GM23338 (cell line): Measurements from ENCODE around the gene PKP3. TPM values are rescaled to one million over a fixed set of nuclear protein-coding genes. Genes with fewer than 3 reads are reported as not detected.

ENCODE experiments used
- CREB1 ChIP-seq: fragments of 250-450 bp; sonication (Bioruptor Pico); IDR thresholded peaks from 2 replicates; pipeline ENCODE4 v1.5.0; 2020; ENCODE audit warnings: low read depth, mild to moderate bottlenecking, moderate library complexity
- ETS1 ChIP-seq: IDR thresholded peaks from 2 replicates; pipeline ENCODE4 v1.6.1; 2016; ENCODE audit warnings: antibody characterized with exemption
- JUNB ChIP-seq: IDR thresholded peaks from one replicate; pipeline ENCODE4 v1.6.1; 2016; ENCODE audit warnings: antibody characterized with exemption; ENCODE audit not compliant: unreplicated experiment
- NANOG ChIP-seq: IDR thresholded peaks from 2 replicates; pipeline ENCODE4 v1.6.1; 2016; ENCODE audit warnings: antibody characterized with exemption, borderline replicate concordance
- POLR2AphosphoS5 ChIP-seq: IDR thresholded peaks from 2 replicates; pipeline ENCODE4 v1.6.1; 2016; ENCODE audit warnings: antibody characterized with exemption, low read depth
- STAT1 ChIP-seq: IDR thresholded peaks from one replicate; pipeline ENCODE4 v1.6.1; 2016; ENCODE audit warnings: antibody characterized with exemption; ENCODE audit not compliant: unreplicated experiment
- ZNF114 ChIP-seq: fragments of 250-450 bp; sonication (Bioruptor Pico); IDR thresholded peaks from 2 replicates; pipeline ENCODE4 v1.5.0; 2020; ENCODE audit warnings: mild to moderate bottlenecking, moderate library complexity
- ZNF331 ChIP-seq: fragments of 250-450 bp; sonication (Bioruptor Pico); IDR thresholded peaks from 2 replicates; pipeline ENCODE4 v1.5.0; 2020; ENCODE audit warnings: low read depth, mild to moderate bottlenecking, moderate library complexity
- polyA plus RNA-seq: library from polyadenylated mRNA; unstranded; fragments of >200 nt; fragmentation: Nextera tagmentation; extraction: Ambion mirVana; gene quantifications from 2 replicates; pipeline ENCODE4 v1.2.1, GENCODE V29; 2016
- total RNA-seq: library from RNA; depleted of rRNA; stranded (reverse); fragments of >200 nt; shearing (Covaris generic); gene quantifications from 2 replicates; pipeline ENCODE4 v1.2.3, GENCODE V29; 2014
- TF ChIP-seq, protein P1 (sequence below): fragments of 250-450 bp; sonication (Bioruptor Pico); IDR thresholded peaks from 2 replicates; pipeline ENCODE4 v1.5.0; 2020; ENCODE audit warnings: mild to moderate bottlenecking, moderate library complexity

PKP3 gene
- total and polyA plus RNA-seq, 2 experiments from 2014 or later = 7.2 to 23.0 TPM

DNA sequence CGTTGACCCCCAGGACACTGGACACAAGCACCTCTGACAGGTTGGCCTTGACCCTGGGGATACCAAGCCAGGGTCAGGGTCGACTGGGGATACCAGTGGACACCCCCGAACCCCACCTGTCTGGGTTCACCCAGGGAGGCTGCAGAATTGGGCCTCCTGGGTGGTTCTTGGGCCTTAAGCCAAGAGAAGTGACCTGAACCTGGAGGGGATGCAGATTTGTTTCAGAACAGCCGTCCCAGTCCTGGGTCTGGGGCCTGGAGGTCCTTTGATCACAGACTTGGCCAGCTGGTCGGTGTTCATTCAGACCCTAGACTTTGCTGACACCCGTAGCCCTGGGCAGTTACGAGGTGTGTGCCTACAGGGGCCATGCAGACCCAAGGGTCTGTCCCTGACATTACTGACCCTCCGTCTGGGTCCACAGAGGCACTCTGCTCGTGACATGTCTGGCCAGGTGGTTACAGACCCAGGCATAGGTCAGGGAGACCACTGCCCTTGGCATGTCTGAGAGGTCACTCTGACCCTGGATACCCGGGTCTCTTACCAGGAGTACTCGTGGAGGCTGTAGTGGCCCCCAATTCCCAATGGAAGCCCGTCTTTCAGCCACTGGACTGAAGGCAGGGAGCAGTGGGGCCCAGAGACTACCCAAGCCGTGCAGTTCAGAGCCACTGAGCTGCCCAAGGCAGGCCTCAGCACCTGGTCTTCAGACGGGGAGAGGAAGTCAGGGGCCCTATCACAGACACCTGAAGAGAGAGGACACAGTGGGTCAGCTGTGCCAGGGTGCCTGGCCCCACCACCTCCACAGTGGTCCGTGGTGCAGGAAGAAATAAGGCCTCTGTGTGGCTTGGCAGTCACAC lies 14.4 kb downstream of the PKP3 start (continued):
- TF ChIP-seq, protein P1, sequence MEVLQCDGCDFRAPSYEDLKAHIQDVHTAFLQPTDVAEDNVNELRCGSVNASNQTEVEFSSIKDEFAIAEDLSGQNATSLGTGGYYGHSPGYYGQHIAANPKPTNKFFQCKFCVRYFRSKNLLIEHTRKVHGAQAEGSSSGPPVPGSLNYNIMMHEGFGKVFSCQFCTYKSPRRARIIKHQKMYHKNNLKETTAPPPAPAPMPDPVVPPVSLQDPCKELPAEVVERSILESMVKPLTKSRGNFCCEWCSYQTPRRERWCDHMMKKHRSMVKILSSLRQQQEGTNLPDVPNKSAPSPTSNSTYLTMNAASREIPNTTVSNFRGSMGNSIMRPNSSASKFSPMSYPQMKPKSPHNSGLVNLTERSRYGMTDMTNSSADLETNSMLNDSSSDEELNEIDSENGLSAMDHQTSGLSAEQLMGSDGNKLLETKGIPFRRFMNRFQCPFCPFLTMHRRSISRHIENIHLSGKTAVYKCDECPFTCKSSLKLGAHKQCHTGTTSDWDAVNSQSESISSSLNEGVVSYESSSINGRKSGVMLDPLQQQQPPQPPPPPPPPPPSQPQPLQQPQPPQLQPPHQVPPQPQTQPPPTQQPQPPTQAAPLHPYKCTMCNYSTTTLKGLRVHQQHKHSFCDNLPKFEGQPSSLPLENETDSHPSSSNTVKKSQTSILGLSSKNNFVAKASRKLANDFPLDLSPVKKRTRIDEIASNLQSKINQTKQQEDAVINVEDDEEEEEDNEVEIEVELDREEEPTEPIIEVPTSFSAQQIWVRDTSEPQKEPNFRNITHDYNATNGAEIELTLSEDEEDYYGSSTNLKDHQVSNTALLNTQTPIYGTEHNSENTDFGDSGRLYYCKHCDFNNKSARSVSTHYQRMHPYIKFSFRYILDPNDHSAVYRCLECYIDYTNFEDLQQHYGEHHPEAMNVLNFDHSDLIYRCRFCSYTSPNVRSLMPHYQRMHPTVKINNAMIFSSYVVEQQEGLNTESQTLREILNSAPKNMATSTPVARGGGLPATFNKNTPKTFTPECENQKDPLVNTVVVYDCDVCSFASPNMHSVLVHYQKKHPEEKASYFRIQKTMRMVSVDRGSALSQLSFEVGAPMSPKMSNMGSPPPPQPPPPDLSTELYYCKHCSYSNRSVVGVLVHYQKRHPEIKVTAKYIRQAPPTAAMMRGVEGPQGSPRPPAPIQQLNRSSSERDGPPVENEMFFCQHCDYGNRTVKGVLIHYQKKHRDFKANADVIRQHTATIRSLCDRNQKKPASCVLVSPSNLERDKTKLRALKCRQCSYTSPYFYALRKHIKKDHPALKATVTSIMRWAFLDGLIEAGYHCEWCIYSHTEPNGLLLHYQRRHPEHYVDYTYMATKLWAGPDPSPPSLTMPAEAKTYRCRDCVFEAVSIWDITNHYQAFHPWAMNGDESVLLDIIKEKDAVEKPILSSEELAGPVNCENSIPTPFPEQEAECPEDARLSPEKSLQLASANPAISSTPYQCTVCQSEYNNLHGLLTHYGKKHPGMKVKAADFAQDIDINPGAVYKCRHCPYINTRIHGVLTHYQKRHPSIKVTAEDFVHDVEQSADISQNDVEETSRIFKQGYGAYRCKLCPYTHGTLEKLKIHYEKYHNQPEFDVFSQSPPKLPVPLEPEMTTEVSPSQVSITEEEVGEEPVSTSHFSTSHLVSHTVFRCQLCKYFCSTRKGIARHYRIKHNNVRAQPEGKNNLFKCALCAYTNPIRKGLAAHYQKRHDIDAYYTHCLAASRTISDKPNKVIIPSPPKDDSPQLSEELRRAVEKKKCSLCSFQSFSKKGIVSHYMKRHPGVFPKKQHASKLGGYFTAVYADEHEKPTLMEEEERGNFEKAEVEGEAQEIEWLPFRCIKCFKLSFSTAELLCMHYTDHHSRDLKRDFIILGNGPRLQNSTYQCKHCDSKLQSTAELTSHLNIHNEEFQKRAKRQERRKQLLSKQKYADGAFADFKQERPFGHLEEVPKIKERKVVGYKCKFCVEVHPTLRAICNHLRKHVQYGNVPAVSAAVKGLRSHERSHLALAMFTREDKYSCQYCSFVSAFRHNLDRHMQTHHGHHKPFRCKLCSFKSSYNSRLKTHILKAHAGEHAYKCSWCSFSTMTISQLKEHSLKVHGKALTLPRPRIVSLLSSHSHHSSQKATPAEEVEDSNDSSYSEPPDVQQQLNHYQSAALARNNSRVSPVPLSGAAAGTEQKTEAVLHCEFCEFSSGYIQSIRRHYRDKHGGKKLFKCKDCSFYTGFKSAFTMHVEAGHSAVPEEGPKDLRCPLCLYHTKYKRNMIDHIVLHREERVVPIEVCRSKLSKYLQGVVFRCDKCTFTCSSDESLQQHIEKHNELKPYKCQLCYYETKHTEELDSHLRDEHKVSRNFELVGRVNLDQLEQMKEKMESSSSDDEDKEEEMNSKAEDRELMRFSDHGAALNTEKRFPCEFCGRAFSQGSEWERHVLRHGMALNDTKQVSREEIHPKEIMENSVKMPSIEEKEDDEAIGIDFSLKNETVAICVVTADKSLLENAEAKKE (CRISPR knock-in tag) = no peak
- no peak for TF ChIP-seq JUNB
- TF ChIP-seq POLR2AphosphoS5 = no peak; the same call in 1 of the 2 replicates
- TF ChIP-seq ZNF114 = no peak
- TF ChIP-seq NANOG = no peak
- TF ChIP-seq ETS1 = no peak
- no peak for TF ChIP-seq STAT1
- TF ChIP-seq CREB1 (CRISPR knock-in tag) = no peak
- no peak for TF ChIP-seq ZNF331 (CRISPR knock-in tag)
